IMR-90 (cell line): ENCODE data around the gene PTTG1IP2. TPM values are rescaled to one million over a fixed set of nuclear protein-coding genes. Genes with fewer than 3 reads are reported as not detected.

ENCODE experiments used
- ATAC-seq: fragments of 200-7000 bp; cut with Tn5 transposase; 2 replicates; pipeline ENCODE4 v1.9.1; 2020; ENCODE audit warnings: low read depth, mild to moderate bottlenecking, moderate library complexity
- BruUV-seq: library from RNA; stranded (reverse); fragments of 400-500 nt; replicated peaks from 2 replicates; lab custom pipeline; 2021; lab: Mats Ljungman, UMichigan
- CTCF ChIA-PET: fragments of 300-600 bp; formaldehyde crosslinking; extraction: SDS; loops from one replicate; lab custom pipeline; 2021; ENCODE audit warnings: antibody characterized with exemption; lab: Yijun Ruan, JAX
- POLR2A ChIA-PET: fragments of 300-600 bp; sonication (Branson Sonifier 250); formaldehyde crosslinking; loops from one replicate; lab custom pipeline; 2022; ENCODE audit warnings: antibody characterized with exemption; ENCODE audit not compliant: unreplicated experiment; lab: Charles Lee
- DNase-seq: peaks from one replicate; pipeline ENCODE4 v3.0.0; 2013
- H2AFZ ChIP-seq: replicated peaks from 2 replicates; pipeline ENCODE3; 2013; ENCODE audit warnings: low read length, mild to moderate bottlenecking; ENCODE audit not compliant: poor library complexity
- H2AK5ac ChIP-seq: 2 replicates; pipeline ENCODE4 v1.6.1; 2013; ENCODE audit warnings: low read depth, low read length, inconsistent platforms
- H2AK9ac ChIP-seq: replicated peaks from 2 replicates; pipeline ENCODE3; 2013; ENCODE audit warnings: mild to moderate bottlenecking, low read depth, low read length, moderate library complexity; ENCODE audit not compliant: poor library complexity
- H2BK120ac ChIP-seq: 2 replicates; pipeline ENCODE4 v1.6.1; 2013; ENCODE audit warnings: low read depth, low read length, inconsistent platforms
- H2BK15ac ChIP-seq: 3 replicates; pipeline ENCODE4 v1.6.1; 2013; ENCODE audit warnings: low read depth, low read length, inconsistent platforms
- H2BK20ac ChIP-seq: 2 replicates; pipeline ENCODE4 v1.6.1; 2013; ENCODE audit warnings: low read depth, mild to moderate bottlenecking, inconsistent platforms, low read length, moderate library complexity
- H2BK5ac ChIP-seq: 2 replicates; pipeline ENCODE4 v1.6.1; 2013; ENCODE audit warnings: mild to moderate bottlenecking, low read depth, low read length, inconsistent platforms; ENCODE audit not compliant: poor library complexity, severe bottlenecking
- H3K14ac ChIP-seq: replicated peaks from 2 replicates; pipeline ENCODE4 v1.6.1; 2013; ENCODE audit warnings: low read depth, low read length, inconsistent platforms
- H3K18ac ChIP-seq: 2 replicates; pipeline ENCODE4 v1.6.1; 2013; ENCODE audit warnings: low read depth, low read length, control low read depth
- H3K23ac ChIP-seq: 2 replicates; pipeline ENCODE4 v1.6.1; 2013; ENCODE audit warnings: low read depth, low read length, inconsistent platforms
- H3K27ac ChIP-seq: 2 replicates; pipeline ENCODE4 v1.5.1; 2013; ENCODE audit warnings: mild to moderate bottlenecking, control low read depth, low read length; ENCODE audit not compliant: insufficient read depth
- H3K27me3 ChIP-seq: 2 replicates; pipeline ENCODE4 v1.6.1; 2013; ENCODE audit warnings: low read length; ENCODE audit not compliant: control insufficient read depth, insufficient read depth
- H3K36me3 ChIP-seq: 2 replicates; pipeline ENCODE4 v1.6.1; 2013; ENCODE audit warnings: low read length, mixed read lengths; ENCODE audit not compliant: control insufficient read depth, insufficient read depth
- H3K4ac ChIP-seq: 2 replicates; pipeline ENCODE4 v1.6.1; 2013; ENCODE audit warnings: low read depth, low read length, inconsistent platforms
- H3K4me1 ChIP-seq: 2 replicates; pipeline ENCODE4 v1.6.1; 2013; ENCODE audit warnings: low read length, mixed read lengths; ENCODE audit not compliant: control insufficient read depth, insufficient read depth
- H3K4me2 ChIP-seq: 2 replicates; pipeline ENCODE4 v1.6.1; 2013; ENCODE audit warnings: low read depth, mild to moderate bottlenecking, control low read depth, low read length, moderate library complexity
- H3K4me3 ChIP-seq: 2 replicates; pipeline ENCODE4 v1.5.1; 2013; ENCODE audit warnings: low read depth, mild to moderate bottlenecking, control low read depth, low read length, moderate library complexity; ENCODE audit not compliant: insufficient read depth
- H3K56ac ChIP-seq: 2 replicates; pipeline ENCODE4 v1.6.1; 2013; ENCODE audit warnings: low read length, inconsistent platforms; ENCODE audit not compliant: insufficient read depth; ENCODE audit errors: extremely low read depth
- H3K79me1 ChIP-seq, 2 experiments: 2 replicates each; pipeline ENCODE4 v1.6.1; 2013; ENCODE audit warnings: low read length in 2 of 2, inconsistent platforms in 1 of 2, low read depth in 1 of 2
- H3K9ac ChIP-seq: 2 replicates; pipeline ENCODE4 v1.6.1; 2013; ENCODE audit warnings: low read depth, low read length, control low read depth
- H3K9me1 ChIP-seq: 2 replicates; pipeline ENCODE4 v1.6.1; 2013; ENCODE audit warnings: low read length, inconsistent platforms; ENCODE audit not compliant: insufficient read depth
- H3K9me3 ChIP-seq: 2 replicates; pipeline ENCODE4 v1.6.1; 2013; ENCODE audit warnings: low read length; ENCODE audit not compliant: control insufficient read depth, insufficient read depth
- H4K20me1 ChIP-seq: 2 replicates; pipeline ENCODE4 v1.6.1; 2013; ENCODE audit warnings: low read length, inconsistent platforms; ENCODE audit not compliant: insufficient read depth
- H4K5ac ChIP-seq: 2 replicates; pipeline ENCODE4 v1.6.1; 2013; ENCODE audit warnings: mild to moderate bottlenecking, low read depth, low read length, control low read depth
- H4K8ac ChIP-seq, 2 experiments: 2 replicates each; pipeline ENCODE4 v1.6.1; 2013; ENCODE audit warnings: low read depth in 2 of 2, low read length in 2 of 2, control low read depth in 1 of 2, inconsistent platforms in 1 of 2
- H4K91ac ChIP-seq: 2 replicates; pipeline ENCODE4 v1.6.1; 2013; ENCODE audit warnings: low read depth, low read length, inconsistent platforms; ENCODE audit not compliant: insufficient read depth
- BHLHE40 ChIP-seq: fragments of 150-350 bp; IDR thresholded peaks from 2 replicates; pipeline ENCODE4 v1.6.1; 2016; ENCODE audit warnings: mild to moderate bottlenecking, low read depth, low read length
- CEBPB ChIP-seq: IDR thresholded peaks from 2 replicates; pipeline ENCODE4 v1.6.1; 2012; ENCODE audit warnings: low read depth, low read length, improper control_type of control experiment
- CHD1 ChIP-seq: IDR thresholded peaks from 2 replicates; pipeline ENCODE4 v1.6.1; 2012; ENCODE audit warnings: low read depth, low read length, improper control_type of control experiment
- FOS ChIP-seq: fragments of 150-350 bp; IDR thresholded peaks from 2 replicates; pipeline ENCODE4 v1.6.1; 2016; ENCODE audit warnings: low read depth, low read length
- MAFK ChIP-seq: IDR thresholded peaks from 2 replicates; pipeline ENCODE4 v1.6.1; 2012; ENCODE audit warnings: low read depth, low read length, improper control_type of control experiment
- MAZ ChIP-seq: IDR thresholded peaks from 2 replicates; pipeline ENCODE4 v1.6.1; 2012; ENCODE audit warnings: low read depth, mild to moderate bottlenecking, low read length, improper control_type of control experiment, moderate library complexity, borderline replicate concordance
- MXI1 ChIP-seq: IDR thresholded peaks from 2 replicates; pipeline ENCODE4 v1.6.1; 2012; ENCODE audit warnings: low read depth, mild to moderate bottlenecking, low read length, moderate library complexity, borderline replicate concordance
- NFE2L2 ChIP-seq: fragments of 150-350 bp; IDR thresholded peaks from 2 replicates; pipeline ENCODE4 v1.6.1; 2016; ENCODE audit warnings: low read depth, mild to moderate bottlenecking, low read length
- POLR2A ChIP-seq: IDR thresholded peaks from 2 replicates; pipeline ENCODE4 v1.6.1; 2012; ENCODE audit warnings: mild to moderate bottlenecking, low read depth, low read length
- RCOR1 ChIP-seq: IDR thresholded peaks from 2 replicates; pipeline ENCODE4 v1.6.1; 2012; ENCODE audit warnings: mild to moderate bottlenecking, low read length, improper control_type of control experiment; ENCODE audit not compliant: insufficient replicate concordance
- RFX5 ChIP-seq: IDR thresholded peaks from 2 replicates; pipeline ENCODE4 v1.8.0; 2012; ENCODE audit warnings: low read depth, mild to moderate bottlenecking, low read length, moderate library complexity
- SMC3 ChIP-seq: fragments of 150-350 bp; IDR thresholded peaks from 2 replicates; pipeline ENCODE4 v1.6.1; 2016; ENCODE audit warnings: low read depth, mild to moderate bottlenecking, antibody characterized with exemption, low read length, moderate library complexity
- dilution Hi-C: fragments of 300-500 bp; cut with HindIII; formaldehyde crosslinking; loops from one replicate; pipeline ENCODE4 v1.14.3; 2018; ENCODE audit warnings: low sequenced_read_pairs; ENCODE audit not compliant: unreplicated experiment
- in situ Hi-C: fragments of 300-500 bp; cut with MboI; formaldehyde crosslinking; loops from 3 replicates; pipeline ENCODE4 v1.14.3; 2019; ENCODE audit warnings: low sequenced_read_pairs, inconsistent platforms, mixed read lengths
- intact Hi-C: fragments of 100-400 bp; cut with micrococcal nuclease; formaldehyde crosslinking; loops from 2 replicates; pipeline ENCODE4 v1.10.0; 2022
- polyA plus RNA-seq, 3 experiments: library from polyadenylated mRNA; depleted of rRNA; stranded (reverse); fragments of >200 nt; gene quantifications; 2 replicates each; pipeline ENCODE4 v1.2.3, GENCODE V29; 2012; ENCODE audit warnings: low replicate concordance in 1 of 3
- total RNA-seq: library from RNA; depleted of rRNA; stranded (reverse); fragments of >200 nt; gene quantifications from 2 replicates; pipeline ENCODE4 v1.2.3, GENCODE V29; 2012
- TF ChIP-seq, protein P1 (sequence below): fragments of 150-350 bp; IDR thresholded peaks from 2 replicates; pipeline ENCODE4 v1.6.1; 2017; ENCODE audit warnings: mild to moderate bottlenecking, antibody characterized with exemption, low read length, low read depth
- TF ChIP-seq, protein P2 (sequence below): conservative IDR thresholded peaks from 2 replicates; pipeline ENCODE4 v1.5.1; 2012; ENCODE audit warnings: mild to moderate bottlenecking, low read depth, low read length, improper control_type of control experiment
- TF ChIP-seq, protein P3 (sequence below): fragments of 150-350 bp; IDR thresholded peaks from 2 replicates; pipeline ENCODE4 v1.6.1; 2016; ENCODE audit warnings: low read depth, mild to moderate bottlenecking, low read length, moderate library complexity, borderline replicate concordance

The PTTG1IP2 gene
- total and polyA plus RNA-seq, 2 of the 4 experiments (the other 2 are of a cell fraction): not detected

DNA sequence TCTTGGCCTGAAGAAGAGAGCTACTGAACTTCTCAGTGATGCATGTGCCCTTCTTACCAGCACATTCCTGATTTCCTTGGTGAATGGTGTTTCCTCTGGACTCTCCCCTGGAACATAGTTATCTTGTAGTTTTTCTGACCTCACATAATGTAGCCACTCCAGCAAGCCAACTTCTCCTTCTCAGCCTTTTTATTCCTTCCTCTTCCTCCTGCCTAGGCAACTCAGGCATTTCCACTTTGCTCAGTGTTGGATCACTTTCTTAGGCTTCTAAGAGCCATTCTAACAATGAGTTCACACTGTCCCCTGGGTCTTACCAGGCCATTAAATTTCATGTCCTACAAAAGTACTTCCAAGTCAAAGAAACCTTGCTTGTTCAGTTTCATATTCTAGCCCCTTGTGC, 3.6 kb upstream of the PTTG1IP2 start:
- H2BK20ac ChIP-seq: no peak overlapping the region
- H3K27ac ChIP-seq: no peak overlapping the region
- no peak overlapping the region for H2AK9ac ChIP-seq
- ChIA-PET POLR2A (no interaction called here), CTCF (no interaction called here)
- no peak for ATAC-seq
- no peak overlapping the region for H3K23ac ChIP-seq
- no peak overlapping the region for H4K8ac ChIP-seq
- H3K27me3 ChIP-seq: no peaks in the 10 kb centered on the region
- in situ Hi-C loops: no loop called here
- H3K56ac ChIP-seq: no peak overlapping the region
- TF ChIP-seq CEBPB (no peak), NFE2L2 (no peak), FOS (no peak), POLR2A (no peak), CHD1 (no peak), MAZ (no peak), MXI1 (no peak), MAFK (no peak), RFX5 (no peak), SMC3 (no peak), RCOR1 (no peak), BHLHE40 (no peak)
- TF ChIP-seq, protein P1, sequence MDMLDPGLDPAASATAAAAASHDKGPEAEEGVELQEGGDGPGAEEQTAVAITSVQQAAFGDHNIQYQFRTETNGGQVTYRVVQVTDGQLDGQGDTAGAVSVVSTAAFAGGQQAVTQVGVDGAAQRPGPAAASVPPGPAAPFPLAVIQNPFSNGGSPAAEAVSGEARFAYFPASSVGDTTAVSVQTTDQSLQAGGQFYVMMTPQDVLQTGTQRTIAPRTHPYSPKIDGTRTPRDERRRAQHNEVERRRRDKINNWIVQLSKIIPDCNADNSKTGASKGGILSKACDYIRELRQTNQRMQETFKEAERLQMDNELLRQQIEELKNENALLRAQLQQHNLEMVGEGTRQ: no peak
- TF ChIP-seq, protein P2, sequence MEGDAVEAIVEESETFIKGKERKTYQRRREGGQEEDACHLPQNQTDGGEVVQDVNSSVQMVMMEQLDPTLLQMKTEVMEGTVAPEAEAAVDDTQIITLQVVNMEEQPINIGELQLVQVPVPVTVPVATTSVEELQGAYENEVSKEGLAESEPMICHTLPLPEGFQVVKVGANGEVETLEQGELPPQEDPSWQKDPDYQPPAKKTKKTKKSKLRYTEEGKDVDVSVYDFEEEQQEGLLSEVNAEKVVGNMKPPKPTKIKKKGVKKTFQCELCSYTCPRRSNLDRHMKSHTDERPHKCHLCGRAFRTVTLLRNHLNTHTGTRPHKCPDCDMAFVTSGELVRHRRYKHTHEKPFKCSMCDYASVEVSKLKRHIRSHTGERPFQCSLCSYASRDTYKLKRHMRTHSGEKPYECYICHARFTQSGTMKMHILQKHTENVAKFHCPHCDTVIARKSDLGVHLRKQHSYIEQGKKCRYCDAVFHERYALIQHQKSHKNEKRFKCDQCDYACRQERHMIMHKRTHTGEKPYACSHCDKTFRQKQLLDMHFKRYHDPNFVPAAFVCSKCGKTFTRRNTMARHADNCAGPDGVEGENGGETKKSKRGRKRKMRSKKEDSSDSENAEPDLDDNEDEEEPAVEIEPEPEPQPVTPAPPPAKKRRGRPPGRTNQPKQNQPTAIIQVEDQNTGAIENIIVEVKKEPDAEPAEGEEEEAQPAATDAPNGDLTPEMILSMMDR: no peak
- TF ChIP-seq, protein P3, sequence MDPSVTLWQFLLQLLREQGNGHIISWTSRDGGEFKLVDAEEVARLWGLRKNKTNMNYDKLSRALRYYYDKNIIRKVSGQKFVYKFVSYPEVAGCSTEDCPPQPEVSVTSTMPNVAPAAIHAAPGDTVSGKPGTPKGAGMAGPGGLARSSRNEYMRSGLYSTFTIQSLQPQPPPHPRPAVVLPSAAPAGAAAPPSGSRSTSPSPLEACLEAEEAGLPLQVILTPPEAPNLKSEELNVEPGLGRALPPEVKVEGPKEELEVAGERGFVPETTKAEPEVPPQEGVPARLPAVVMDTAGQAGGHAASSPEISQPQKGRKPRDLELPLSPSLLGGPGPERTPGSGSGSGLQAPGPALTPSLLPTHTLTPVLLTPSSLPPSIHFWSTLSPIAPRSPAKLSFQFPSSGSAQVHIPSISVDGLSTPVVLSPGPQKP: no peak
- dilution Hi-C loops: no loop called here
- H3K4me2 ChIP-seq: no peak overlapping the region
- no peak overlapping the region for H3K4ac ChIP-seq
- no peak overlapping the region for H3K4me3 ChIP-seq
- H3K14ac ChIP-seq: no peak overlapping the region
- no peak overlapping the region for H3K18ac ChIP-seq
- DNase-seq: no peak
- H3K9ac ChIP-seq: no peak overlapping the region
- H2AK5ac ChIP-seq: no peak overlapping the region
- H3K4me1 ChIP-seq: no peaks in the 10 kb centered on the region
- H3K9me1 ChIP-seq: no peaks in the 10 kb centered on the region
- no peaks in the 10 kb centered on the region for H4K20me1 ChIP-seq
- intact Hi-C loops: no loop called here
- H2BK15ac ChIP-seq: no peak overlapping the region
- H4K91ac ChIP-seq: no peak overlapping the region
- H3K79me1 ChIP-seq: no peaks in the 10 kb centered on the region
- H2AFZ ChIP-seq: no peak overlapping the region
- no peak overlapping the region for H4K5ac ChIP-seq
- H2BK120ac ChIP-seq: no peak overlapping the region
- H3K36me3 ChIP-seq: no peaks in the 10 kb centered on the region
- H3K9me3 ChIP-seq: peaks cover 5% of the 10 kb centered on the region; the same call in 1 of the 2 replicates
- no peak overlapping the region for H2BK5ac ChIP-seq
- no TSS peak for BruUV-seq
